Natural killer cell treated with Interleukin-12 subunit alpha and Interleukin-12 subunit beta and Interleukin-15 and Interleukin-18, amount 100 ng/mL, for 72 hours (primary cell): ENCODE results near the gene SETD1B. TPM values are rescaled to one million over a fixed set of nuclear protein-coding genes. Genes with fewer than 3 reads are reported as not detected.
"Not testable (repeated sequence)": the region's sequence is repeated elsewhere in the genome, so short reads cannot be mapped to it uniquely, and the experiment has no call there.

Experiments
- ATAC-seq, 2 donors: fragments of 150-1000 bp; cut with Tn5 transposase in 1 of 2; sonication (Bioruptor Pico), chemical (Tn5 transposase) in 1 of 2; 2 replicates each; pipeline ENCODE4 v1.10.0; 2021
- DNase-seq: peaks from one replicate; pipeline ENCODE4 v3.0.0; 2022; ENCODE audit warnings: low spot score
- H3K27ac Mint-ChIP-seq, 2 donors: 1 replicate in 1 of 2; 2 replicates in 1 of 2; pipeline ENCODE4 v1.8.0; 2022; ENCODE audit warnings: mixed read lengths in 2 of 2, mild to moderate bottlenecking in 1 of 2, moderate library complexity in 1 of 2
- H3K27me3 Mint-ChIP-seq, 2 donors: 1 replicate in 1 of 2; 2 replicates in 1 of 2; pipeline ENCODE4 v1.8.0; 2022; ENCODE audit warnings: mixed read lengths in 2 of 2
- H3K36me3 Mint-ChIP-seq: one replicate; pipeline ENCODE4 v1.8.0; 2022; ENCODE audit warnings: mixed read lengths
- H3K4me1 Mint-ChIP-seq, 2 donors: 1 replicate in 1 of 2; 2 replicates in 1 of 2; pipeline ENCODE4 v1.8.0; 2022; ENCODE audit warnings: low read depth in 2 of 2, mixed read lengths in 2 of 2, mild to moderate bottlenecking in 1 of 2
- H3K4me3 Mint-ChIP-seq: one replicate; pipeline ENCODE4 v1.8.0; 2022; ENCODE audit warnings: mixed read lengths
- H3K9me3 Mint-ChIP-seq: 2 replicates; pipeline ENCODE4 v1.8.0; 2022; ENCODE audit warnings: mixed read lengths
- total RNA-seq, 2 donors: library from RNA; stranded (reverse); gene quantifications; one replicate each; pipeline ENCODE4 v1.2.3, GENCODE V29; 2022

Gene SETD1B
- total RNA-seq, 2 donors from 2014 or later: 27.1 to 40.8 TPM

DNA sequence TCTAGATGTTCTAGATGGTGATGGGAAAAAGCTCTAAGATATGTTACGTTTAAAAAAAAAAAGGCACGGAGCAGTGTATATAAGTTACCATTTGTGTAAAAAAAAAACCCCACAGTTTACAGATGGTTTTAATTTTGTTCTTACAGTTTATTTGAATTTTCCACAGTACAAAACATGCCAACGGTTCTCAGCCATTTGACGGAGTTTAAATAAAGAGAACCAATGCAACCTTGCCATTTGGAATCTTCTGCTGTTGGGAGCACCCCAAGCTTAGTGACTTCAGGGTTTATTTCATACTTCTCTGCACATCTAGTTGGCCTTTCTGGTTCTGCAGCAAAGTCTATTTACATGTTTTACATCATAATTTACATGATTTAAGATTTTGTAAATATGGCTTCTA, 62.5 kb downstream of the SETD1B start:
- Mint-ChIP-seq H3K27ac (no peak overlapping the region), H3K4me3 (no peak overlapping the region)

GRCh38 chr12:121869229-121869628, 65.4 kb downstream of the SETD1B start:
- not testable (repeated sequence) for H3K4me3 Mint-ChIP-seq, H3K4me1 Mint-ChIP-seq, H3K27ac Mint-ChIP-seq, DNase-seq, H3K9me3 Mint-ChIP-seq, H3K36me3 Mint-ChIP-seq, ATAC-seq, H3K27me3 Mint-ChIP-seq

More for the DNA sequence above, 62.5 kb downstream of the SETD1B start:
- H3K27me3 Mint-ChIP-seq: no peaks in the 10 kb centered on the region
- no peak for DNase-seq
- ATAC-seq: no peak
- H3K9me3 Mint-ChIP-seq: no peaks in the 10 kb centered on the region
- no peaks in the 10 kb centered on the region for H3K36me3 Mint-ChIP-seq
- no peaks in the 10 kb centered on the region for H3K4me1 Mint-ChIP-seq

GRCh38 chr12:121871467-121871866, 67.7 kb downstream of the SETD1B start:
- no peaks in the 10 kb centered on the region for H3K9me3 Mint-ChIP-seq
- no peak for DNase-seq

DNA sequence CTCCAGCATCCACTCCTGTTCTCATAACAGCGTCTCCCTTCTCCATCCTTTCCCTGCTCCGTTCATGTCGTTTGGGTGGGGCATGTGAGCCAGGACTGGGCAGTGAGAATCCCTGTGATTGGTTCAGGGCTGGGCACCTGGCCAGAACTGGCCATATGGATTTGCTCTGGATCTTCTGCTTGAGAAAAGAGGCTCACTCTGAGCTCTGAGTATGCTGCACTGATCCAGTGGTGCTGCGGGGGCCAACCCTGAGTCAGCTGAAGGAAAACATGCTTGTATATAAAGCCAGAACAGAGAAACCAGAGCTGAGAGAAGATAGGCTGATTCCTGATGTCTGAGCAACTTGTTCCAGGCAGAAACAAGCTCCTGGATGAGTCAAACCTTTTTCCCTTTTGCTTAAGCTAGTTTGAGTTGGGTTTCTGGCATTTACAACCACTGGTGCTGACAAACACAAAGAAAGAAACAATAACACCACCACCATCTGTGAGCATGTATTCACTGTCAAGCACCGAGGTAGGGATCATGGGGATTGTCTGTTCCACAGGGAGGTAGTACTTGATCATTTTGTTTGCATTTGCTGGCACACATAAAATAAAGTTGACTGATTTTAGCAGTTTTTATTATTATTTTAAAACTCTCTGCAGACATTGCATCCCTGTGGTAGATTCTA, 68.9 kb downstream of the SETD1B start:
- Mint-ChIP-seq H3K27ac (no peak overlapping the region), H3K4me1 (no peaks in the 10 kb centered on the region), H3K4me3 (no peak overlapping the region), H3K36me3 (no peaks in the 10 kb centered on the region), H3K27me3 (no peaks in the 10 kb centered on the region), H3K9me3 (no peaks in the 10 kb centered on the region)
- no peak for ATAC-seq
- DNase-seq: no peak

More at GRCh38 chr12:121871467-121871866, 67.7 kb downstream of the SETD1B start:
- Mint-ChIP-seq H3K4me3 (no peak overlapping the region), H3K27ac (no peak overlapping the region), H3K36me3 (no peaks in the 10 kb centered on the region), H3K4me1 (no peaks in the 10 kb centered on the region), H3K27me3 (no peaks in the 10 kb centered on the region)
- ATAC-seq: peak in 1 of 2 donors; percentile 20

DNA sequence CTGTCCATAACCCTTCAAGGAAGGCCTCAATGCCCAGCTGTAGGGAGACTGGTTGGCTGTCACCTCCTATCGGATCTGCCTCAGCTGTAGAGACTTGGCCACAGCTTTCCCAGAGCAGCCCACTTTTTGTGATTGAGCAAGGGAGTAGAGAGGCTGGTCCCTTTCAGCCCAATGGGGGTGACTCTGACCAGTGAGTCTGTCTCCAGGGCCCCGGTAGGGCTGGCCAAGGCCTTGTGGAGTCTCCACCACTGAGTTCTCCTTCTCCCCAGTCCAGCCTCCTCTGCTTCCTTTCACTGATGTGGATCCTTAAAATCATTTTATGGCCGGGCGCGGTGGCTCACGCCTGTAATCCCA, 69.4 kb downstream of the SETD1B start:
- H3K4me1 Mint-ChIP-seq: no peaks in the 10 kb centered on the region
- DNase-seq: no peak
- H3K36me3 Mint-ChIP-seq: no peaks in the 10 kb centered on the region
- no peak overlapping the region for H3K4me3 Mint-ChIP-seq
- ATAC-seq: no peak
- no peaks in the 10 kb centered on the region for H3K27me3 Mint-ChIP-seq
- H3K9me3 Mint-ChIP-seq: no peaks in the 10 kb centered on the region
- no peak overlapping the region for H3K27ac Mint-ChIP-seq

DNA sequence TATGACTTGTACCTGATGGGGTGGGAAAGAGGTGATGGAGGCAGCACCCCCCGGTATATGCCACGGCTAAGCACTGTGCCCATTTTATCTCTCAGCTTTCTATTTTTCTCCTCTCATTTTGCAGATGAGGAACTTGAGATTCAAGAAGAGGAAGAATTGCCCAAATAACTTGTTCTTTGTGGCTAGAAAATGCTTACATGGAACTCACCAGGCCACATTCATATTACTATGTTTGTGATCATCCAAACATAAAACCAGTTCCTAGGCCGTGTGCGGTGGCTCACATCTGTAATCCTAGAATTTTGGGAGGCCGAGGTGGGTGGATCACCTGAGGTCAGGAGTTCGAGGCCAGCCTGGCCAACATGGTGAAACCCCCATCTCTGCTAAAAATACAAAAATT, 70.3 kb downstream of the SETD1B start:
- no peaks in the 10 kb centered on the region for H3K9me3 Mint-ChIP-seq
- no peaks in the 10 kb centered on the region for H3K4me1 Mint-ChIP-seq
- no peak overlapping the region for H3K4me3 Mint-ChIP-seq
- H3K27ac Mint-ChIP-seq: no peak overlapping the region
- H3K27me3 Mint-ChIP-seq: no peaks in the 10 kb centered on the region
- H3K36me3 Mint-ChIP-seq: no peaks in the 10 kb centered on the region
- no peak for ATAC-seq
- no peak for DNase-seq

GRCh38 chr12:121875582-121875981, 71.8 kb downstream of the SETD1B start:
- Mint-ChIP-seq H3K9me3 (no peaks in the 10 kb centered on the region), H3K36me3 (no peaks in the 10 kb centered on the region), H3K27me3 (no peaks in the 10 kb centered on the region), H3K27ac (no peak overlapping the region), H3K4me3 (no peak overlapping the region), H3K4me1 (no peaks in the 10 kb centered on the region)
- ATAC-seq (no peak), DNase-seq (no peak)

DNA sequence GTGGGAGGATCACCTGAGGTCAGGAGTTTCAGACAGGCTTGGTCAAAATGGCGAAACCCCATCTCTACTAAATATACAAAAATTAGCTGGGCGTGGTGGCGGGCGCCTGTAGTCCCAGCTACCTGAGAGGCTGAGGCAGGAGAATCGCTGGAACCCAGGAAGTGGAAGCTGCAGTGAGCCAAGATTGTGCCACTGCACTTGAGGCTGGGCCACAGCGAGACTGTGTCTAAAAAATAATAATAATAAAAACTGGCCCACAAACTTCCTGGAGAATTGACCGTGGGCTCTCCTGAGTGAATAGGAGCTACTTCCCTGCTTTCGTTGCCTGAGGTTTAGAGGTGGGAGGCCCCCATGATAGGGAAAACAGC, 72.3 kb downstream of the SETD1B start:
- not testable (repeated sequence) for H3K9me3 Mint-ChIP-seq, H3K4me1 Mint-ChIP-seq, H3K4me3 Mint-ChIP-seq, DNase-seq, H3K27me3 Mint-ChIP-seq, ATAC-seq, H3K27ac Mint-ChIP-seq, H3K36me3 Mint-ChIP-seq

Other genes starting within 250 kb of the SETD1B start
- 10 to 100 TPM; 35.9 to 60.1 TPM for gene KDM2B, start 223.0 kb upstream of the SETD1B start, total RNA-seq
- 10 to 100 TPM; 40.5 to 43.9 TPM for gene ORAI1, start 177.5 kb upstream of the SETD1B start, total RNA-seq
- gene MORN3, start 134.4 kb upstream of the SETD1B start, total RNA-seq: under 1 TPM; 0.17 to 0.43 TPM
- 10 to 100 TPM in 1 of 2 donors, 1 to 10 TPM in 1; 9.7 to 25.9 TPM for gene TMEM120B, start 91.3 kb upstream of the SETD1B start, total RNA-seq
- 10 to 100 TPM; 76.1 to 78.0 TPM for gene RHOF, start 10.3 kb upstream of the SETD1B start, total RNA-seq
- not detected for gene HPD, start 54.9 kb downstream of the SETD1B start, total RNA-seq
- gene PSMD9, start 84.8 kb downstream of the SETD1B start, total RNA-seq: 10 to 100 TPM; 56.0 to 61.3 TPM
- gene CFAP251, start 114.6 kb downstream of the SETD1B start, total RNA-seq: 1 to 10 TPM; 2.0 to 2.9 TPM
- gene BCL7A, start 217.9 kb downstream of the SETD1B start, total RNA-seq: under 1 TPM; 0.33 to 0.69 TPM